CD4-positive, alpha-beta T cell treated with Interleukin-10 for 1 hour (primary cell): Measurements from ENCODE around the gene RBM38.
"Not testable (repeated sequence)": the region's sequence is repeated elsewhere in the genome, so short reads cannot be mapped to it uniquely, and the experiment has no call there.

ENCODE experiments used
- DNase-seq: peaks from one replicate; pipeline ENCODE4 v3.0.0-alpha.2; 2020

Gene RBM38

DNA sequence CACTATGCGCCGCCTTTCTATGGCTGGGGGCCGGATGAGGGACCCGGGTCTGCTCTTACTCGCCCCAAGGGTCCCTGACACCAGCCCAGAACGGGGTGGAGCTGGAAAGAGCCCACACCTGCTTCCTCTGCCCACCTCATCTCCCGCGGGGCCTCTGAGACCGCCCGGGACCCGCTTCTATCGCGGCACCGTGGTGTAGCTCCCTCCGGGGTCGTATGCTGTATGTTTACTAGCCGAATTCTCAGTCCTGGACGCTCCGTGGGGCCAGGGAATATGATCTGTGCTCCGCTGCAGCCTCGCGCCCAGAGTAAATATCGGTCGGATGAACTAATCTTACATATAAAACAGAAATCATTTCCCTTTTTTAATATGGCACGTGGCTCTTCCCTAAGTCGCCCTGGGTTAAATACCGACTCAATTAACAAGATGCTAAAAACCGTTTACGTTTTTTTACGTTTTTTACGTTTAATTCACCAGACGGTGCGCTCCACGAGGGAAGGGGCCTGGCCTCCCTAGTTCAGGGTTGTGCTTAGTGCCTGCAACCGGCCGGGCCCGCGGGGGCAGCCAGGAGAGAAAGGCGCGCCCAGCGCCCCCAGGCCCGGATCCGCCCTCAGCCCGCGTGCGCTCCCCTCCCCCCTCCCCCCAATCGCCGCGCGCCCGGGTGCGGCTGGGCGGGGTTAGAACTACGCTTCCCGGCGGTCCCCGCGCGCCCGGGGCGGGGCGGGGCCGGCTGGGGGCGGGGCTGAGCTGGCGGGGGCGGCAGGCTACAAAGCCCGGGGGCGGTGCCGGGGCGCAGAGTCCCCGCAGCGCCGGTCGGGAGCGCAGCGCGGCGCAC is at the start of gene RBM38:
Gene RBM38 (plus strand): TSS at position 793 of the 835 bp plus-strand sequence. CDS start 186 bp downstream, outside the sequence.
- peak; percentile 74 for DNase-seq

DNA sequence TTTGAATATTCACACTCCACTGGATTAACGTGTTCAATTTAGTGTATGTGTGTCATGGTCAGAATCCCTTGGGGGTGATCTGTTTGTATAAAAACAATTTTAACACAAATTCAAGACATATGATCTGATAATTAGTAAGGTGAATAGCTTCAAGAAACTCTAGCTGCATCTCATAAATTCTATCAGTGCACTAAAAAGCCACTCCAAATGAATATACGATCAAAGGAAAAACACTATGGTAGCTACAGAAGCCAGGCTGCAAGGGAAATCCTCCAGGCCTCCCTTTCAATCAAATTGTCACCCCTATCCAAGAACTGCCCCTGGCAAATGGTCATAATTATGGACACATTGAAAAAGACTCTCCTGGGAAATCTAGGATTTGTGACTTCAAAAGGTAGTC is 49.5 kb upstream of the RBM38 start:
- no peak for DNase-seq

DNA sequence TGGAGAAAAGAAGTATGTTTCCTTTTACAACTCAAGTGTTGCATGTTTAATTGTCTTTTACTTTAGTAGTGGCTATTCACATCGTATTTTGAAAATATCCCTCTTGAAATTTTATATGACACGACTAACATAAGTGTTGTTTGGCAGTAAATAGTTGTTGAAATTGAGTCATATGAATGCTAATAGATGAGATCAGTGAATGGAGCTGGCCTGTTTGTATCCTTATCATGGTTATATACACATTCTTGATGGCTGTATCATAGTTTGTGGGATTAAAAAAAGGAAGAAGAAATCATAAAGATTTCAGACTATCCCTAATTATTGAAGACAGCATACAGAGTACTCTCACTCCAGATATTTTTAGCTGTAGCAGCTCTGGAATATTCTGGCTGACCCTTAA is 48.4 kb upstream of the RBM38 start:
- no peak for DNase-seq

DNA sequence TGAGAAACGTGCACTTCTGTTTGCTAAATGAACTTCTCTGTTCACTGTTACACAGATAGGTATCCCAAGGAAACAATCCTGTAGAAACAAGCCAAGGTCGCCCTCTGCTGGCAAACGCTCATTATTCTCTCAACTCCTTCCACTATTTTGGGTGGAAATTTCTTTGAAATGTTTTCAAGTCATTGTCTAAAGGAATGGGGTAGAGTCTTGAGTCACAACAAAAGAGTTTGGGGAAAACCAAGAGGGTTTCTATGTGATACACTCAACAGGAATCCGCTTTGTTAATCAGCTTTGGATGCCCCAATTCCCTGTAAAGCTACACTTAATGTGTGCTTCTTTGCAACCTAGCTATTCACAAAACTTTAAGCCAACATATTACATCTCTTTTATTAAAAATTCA is 44.7 kb upstream of the RBM38 start:
- DNase-seq: peak; percentile 63

DNA sequence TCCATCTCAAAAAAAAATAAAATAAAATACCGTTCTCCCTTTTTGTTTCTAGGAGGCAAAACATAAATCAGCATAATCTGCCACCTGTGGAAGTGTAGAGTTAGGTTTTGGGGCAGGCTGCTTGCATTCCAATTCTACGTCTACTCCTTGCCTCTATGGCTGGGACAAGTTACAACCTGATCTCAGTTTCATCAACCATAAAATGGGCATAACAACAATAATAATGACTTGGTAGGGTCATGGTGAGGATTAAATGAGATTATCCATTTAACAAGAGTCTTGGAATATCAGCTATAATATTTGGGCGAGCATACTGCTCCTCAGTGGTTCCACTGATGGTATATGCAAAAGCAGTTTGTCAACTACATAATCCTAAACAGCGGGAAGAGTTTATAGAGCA is 43.8 kb upstream of the RBM38 start:
- DNase-seq: no peak

DNA sequence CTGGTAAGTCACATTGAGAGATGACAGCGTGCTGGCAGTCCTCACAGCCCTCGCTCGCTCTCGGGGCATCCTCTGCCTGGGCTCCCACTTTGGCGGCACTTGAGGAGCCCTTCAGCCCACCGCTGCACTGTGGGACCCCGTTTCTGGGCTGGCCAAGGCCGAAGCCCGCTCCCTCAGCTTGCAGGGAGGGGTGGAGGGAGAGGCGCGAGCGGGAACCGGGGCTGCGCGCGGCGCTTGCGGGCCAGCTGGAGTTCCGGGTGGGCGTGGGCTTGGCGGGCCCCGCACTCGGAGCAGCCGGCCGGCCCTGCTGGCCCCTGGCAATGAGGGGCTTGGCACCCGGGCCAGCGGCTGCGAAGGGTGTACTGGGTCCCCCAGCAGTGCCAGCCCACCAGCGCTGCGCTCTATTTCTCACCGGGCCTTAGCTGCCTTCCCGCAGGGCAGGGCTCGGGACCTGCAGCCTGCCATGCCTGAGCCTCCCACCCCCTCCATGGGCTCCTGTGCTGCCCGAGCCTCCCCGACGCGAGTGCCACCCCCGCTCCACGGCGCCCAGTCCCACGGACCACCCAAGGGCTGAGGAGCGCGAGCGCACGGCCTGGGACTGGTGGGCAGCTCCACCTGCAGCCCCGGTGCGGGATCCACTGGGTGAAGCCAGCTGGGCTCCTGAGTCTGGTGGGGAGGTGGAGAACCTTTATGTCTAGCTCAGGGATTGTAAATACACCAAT is 42.8 kb upstream of the RBM38 start:
- not testable (repeated sequence) for DNase-seq

DNA sequence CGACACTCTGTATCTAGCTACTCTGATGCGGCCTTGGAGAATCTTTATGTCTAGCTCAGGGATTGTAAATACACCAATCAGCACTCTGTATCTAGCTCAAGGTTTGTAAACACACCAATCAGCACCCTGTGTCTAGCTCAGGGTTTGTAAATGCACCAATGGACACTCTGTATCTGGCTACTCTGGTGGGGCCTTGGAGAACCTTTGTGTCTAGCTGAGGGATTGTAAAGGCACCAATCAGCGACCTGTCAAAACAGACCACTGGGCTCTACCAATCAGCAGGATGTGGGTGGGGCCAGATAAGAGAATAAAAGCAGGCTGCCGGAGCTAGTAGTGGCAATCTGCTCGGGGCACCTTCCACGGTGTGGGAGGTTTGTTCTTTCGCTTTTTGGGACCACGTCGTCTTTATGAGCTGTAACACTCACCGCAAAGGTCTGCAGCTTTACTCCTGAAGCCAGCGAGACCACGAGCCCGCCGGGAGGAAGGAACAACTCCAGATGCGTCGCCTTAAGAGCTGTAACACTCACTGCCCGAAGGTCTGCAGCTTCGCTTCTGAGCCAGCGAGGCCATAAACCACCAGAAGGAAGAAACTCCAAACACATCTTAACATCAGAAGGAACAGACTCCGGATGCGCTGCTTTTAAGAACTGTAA is 42.1 kb upstream of the RBM38 start:
- DNase-seq: peak; percentile 27

DNA sequence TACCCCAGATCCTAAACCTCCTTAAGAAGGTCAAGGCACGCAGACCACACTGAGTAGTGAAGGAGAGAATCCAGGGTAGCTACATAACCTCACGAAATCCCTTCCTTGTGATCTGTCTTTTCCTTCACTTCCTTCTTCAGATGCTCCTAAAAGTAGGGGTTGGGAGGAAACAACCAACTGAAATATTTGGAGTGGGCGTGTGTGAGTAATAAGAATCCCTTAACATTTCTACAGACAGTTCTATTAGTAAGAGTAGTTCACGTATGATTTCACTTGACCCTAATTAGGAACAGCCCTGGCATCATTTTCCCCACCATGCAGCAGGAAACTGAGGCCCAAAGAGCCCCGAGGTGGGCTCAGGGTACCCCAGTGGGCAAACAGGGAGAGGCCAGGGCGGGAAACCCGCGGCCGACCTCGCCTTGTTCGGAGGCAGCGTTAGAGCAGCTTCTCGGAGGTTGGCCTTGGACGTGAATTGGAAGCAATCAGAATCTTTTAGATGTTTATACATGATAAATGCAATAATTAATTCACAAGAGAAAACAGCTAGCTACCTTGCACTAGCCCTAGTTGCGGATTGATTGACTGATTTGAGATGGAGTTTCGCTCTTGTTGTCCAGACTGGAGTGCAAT is 41.0 kb upstream of the RBM38 start:
- DNase-seq: peak; percentile 16

DNA sequence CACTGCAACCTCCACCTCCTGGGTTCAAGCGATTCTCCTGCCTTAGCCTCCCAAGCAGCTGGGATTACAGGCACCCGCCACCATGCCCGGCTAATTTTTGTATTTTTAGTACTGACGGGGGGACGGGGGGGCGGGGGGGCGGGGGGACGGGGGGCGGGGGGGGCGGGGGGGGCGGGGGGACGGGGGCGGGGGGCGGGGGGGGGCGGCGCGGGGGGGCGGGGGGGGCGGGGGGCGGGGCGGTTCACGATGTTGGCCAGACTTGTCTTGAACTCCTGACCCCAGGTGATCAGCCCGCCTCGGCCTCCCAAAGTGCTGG is 40.5 kb upstream of the RBM38 start:
- not testable (repeated sequence) for DNase-seq

DNA sequence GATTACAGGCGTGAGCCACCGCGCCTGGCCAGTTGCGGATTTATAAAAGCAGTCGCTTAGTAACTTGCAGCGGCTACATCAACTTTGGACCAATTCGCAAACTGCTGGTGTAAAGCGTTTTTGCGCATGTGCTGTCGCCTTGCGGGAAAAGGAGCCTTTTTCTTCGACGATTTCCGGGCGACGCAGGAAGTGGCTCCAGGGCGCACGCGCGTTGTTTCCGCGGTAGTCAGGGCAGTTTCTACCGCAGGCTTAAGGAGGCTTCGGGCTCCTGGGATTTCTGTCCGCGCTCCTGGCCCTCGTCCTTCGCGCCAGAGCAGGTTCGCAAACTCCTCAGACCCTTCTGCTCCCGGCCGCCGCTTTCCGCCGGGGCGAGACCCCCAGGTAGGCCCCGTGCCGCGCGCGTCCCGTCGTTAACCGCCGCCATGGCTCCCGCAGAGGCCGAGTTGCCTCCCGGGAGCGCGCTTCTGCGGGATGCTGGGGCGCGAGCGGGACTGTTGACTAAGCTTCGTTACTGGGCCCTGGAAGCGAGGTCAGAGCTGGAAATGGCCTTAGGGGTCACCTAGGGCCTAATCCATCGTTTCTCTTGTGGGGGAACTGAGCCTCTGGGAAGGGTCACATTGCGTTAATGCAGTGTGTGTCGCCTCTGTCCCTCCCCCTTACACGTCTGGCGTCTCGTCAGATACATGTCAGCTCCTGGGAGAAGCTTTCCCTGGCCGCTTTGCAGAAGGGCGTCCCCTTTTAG is 40.0 kb upstream of the RBM38 start, which contains the start of gene RAE1:
Gene RAE1 (plus strand): TSS at position 214 of the 742 bp plus-strand sequence. CDS start 2,784 bp downstream, outside the sequence.
- peak; percentile 91 for DNase-seq

DNA sequence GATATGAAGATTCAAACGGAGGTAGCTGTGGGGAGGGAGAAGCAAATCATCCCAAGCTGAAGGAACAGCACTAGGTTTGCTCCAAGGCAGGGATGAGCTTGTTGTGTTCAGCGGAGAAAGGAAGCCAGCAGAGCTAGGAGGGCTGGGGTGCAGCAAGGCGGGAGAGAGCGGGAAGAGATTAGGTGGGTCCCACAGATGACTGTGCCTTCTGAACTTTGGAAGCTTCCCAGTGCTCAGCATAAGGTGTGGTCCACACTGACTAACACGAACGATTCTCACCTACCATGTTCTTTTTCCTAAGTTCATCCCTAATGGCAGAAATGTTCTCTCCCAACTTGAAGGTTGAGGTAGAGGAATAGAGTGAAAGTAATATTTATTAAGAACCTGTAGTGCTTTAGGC is 38.9 kb upstream of the RBM38 start:
- DNase-seq: no peak

DNA sequence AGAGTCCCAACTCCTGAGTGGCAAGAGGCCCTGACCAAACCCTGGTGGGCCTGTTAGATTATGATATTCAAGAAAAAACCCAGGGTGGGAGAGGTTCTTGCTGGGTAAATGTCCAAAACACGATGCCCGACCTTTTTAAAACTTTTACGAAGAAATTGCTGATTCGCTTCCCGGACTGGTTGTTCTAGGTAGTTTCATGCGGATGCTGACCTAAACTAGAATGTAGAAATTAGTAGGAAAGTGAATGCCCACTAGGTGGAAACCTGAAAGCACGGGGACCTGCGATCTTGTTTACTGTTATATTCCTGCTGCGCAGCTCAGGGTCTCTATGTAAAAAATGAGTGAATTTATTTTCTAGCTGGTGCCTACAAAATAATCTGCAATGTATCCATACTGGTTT is 37.8 kb upstream of the RBM38 start:
- DNase-seq: no peak

DNA sequence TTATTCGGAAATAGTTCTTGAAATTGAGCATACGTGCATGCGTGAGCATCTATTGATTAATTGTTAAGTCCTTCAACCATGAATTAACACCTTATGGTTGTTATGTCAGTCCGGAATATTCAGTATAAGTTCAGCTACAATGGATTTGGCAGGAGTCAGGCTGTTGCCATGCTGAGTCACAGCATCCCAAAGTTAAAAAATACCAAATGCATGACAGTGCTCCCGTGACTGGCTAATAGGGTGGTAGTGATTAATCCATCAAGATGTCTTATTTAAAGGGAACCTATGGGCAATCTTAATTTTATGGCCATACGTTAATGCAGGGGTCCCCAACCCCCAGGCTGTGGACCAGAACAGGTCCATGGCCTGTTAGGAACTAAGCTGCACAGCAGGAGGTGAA is 29.7 kb upstream of the RBM38 start:
- no peak for DNase-seq

DNA sequence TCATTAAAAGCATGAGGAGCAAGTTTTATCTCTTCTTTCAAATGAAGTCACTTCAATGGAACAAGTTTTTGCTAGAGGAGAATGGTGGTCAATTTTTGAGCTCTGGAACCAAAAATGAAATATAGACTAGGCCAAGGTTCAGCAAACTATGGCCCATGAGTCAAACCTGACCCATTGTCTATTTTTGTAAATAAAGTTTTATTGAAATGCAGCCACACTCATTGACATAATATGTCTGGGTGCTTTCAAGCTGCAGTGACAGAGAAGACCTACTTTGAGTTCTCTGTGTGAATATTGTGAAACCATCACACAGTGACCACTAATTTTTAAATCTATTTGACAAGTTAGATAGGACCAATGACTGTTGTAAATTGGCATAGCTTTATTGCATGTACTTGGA is 26.7 kb upstream of the RBM38 start:
- DNase-seq: no peak

DNA sequence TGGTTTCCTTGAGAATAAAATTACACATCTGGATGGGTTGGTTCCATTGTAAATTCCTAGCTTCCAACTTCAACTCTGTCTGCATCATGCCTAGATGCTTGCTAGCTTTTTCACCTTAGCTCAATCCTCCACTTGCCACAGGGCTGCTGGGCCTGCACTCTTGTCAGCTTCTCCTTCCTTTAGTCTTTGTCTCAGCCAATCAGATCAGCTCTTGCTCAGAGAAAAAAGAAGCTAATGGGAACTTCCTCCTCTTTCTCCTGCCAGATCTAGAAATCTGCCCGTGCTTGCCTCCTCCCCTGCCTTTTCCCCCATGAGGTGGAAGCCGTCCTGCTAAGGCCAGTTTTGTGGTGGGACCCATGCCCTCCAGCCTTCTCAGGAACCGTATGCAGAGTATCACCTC is 21.6 kb upstream of the RBM38 start:
- DNase-seq: no peak

DNA sequence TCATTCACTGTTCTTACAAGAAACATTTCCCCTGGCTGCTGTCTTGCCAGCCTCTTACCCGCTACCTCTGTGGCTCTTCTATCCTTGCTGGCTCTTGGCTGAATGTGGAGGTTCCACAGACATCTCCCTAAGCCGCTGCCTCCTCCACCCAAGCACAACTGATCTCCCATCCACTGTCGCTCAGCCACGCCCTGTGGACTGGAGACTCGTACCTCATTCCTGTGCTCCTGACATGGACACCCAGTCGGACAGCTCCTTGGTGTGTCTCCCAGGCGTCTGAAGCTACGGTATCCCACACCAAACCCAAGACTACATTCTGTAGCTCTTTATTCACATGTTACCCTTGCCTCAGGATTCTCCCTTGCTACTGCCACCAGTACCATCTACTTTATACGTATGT is 20.9 kb upstream of the RBM38 start:
- DNase-seq: no peak

DNA sequence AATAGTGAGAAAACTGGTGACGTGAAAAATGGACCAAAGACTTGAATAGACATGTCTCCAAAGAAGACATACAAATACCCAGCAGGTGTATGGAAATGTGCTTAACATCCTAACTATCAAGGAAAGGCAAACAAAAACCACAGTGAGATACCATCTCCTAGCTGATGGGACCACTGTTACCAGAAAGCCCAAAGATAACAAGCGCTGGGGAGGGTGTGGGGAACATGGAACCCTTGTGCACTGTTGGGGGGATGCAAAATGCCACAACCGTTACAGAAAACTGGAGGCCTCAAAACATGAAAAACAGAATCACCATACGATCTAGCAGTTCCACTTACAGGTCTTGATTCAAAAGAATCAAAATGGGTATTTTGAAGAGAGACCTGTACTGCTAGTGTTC is 19.8 kb upstream of the RBM38 start:
- DNase-seq: no peak

DNA sequence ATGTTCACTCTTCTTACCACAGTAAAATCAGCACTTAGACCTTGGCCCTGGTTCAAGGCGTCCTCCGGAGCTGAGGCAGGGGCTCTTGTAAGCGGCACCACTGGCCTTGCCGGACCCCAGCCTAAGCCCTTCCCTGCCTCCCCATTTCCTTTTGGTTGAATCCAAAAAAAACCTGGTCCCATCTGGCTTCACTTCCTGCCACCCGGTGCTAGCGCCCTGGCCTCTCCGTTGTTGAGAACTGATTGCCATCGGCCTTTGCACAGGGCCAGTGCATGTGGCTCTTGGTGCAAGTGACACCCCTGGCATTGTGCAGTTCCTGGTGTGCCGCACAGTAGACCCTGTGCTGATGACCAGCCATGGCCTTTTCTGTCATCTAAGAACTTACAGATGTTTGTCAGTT is 19.0 kb upstream of the RBM38 start:
- DNase-seq: no peak

DNA sequence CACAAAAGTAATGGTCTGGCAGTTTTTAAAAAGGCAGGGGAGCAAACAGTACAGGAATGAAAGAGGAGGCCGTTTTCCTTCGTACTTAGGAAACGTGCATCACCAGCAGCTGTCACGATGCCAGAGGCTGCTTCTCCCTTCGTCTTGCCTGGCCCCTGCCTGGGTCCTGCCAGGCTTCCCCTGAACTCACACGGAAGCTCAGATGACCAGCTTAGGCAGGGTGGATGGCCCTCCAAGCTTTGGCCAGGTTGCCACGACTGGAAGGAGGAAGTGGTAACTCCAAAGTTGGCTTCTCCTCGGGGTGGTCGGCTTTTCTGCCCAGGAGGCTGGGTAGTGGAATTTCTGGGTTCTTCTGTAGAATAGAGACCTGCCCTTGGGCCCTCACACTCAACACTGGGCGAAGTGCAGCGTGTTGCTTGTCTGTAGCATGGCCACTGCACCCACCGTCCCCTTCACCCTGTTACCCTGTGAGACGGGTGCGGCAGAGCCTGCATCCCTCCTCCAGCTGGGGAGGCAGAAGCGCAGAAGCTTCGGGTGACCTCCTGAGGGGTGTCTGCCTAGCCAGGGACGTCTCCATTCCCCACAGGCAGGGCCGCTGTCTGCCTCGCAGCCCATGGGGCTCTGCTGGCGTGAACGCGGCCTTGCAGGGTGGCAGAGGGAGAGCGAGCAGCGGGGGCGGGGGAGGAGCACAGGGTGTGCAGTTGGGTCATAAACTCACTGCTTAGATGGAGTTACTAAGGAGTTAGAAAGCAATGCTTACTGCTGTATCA is 18.4 kb upstream of the RBM38 start:
- no peak for DNase-seq

DNA sequence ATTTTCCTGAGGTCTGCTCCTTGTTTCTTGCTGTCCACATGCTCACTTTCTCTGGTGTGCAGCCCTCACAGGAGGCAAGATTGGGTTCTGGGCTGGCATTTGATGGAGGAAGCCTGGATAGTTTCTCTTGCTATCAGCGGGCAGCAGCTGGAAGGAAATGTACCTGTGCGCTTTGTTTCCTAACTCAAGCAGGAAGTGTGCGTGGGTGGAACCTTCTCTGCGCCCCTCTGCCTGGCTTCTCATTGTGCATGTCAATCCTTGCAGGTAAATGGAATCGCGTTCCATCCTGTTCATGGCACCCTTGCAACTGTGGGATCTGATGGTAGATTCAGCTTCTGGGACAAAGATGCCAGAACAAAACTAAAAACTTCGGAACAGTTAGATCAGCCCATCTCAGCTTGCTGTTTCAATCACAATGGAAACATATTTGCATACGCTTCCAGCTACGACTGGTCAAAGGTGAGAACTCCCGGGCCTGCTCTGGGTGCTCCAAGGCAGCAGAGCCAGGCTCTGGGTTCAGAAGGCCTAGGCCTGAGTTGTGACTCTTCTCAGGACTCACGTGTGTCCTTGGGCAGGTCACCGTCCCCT is 16.8 kb upstream of the RBM38 start:
- DNase-seq: no peak

DNA sequence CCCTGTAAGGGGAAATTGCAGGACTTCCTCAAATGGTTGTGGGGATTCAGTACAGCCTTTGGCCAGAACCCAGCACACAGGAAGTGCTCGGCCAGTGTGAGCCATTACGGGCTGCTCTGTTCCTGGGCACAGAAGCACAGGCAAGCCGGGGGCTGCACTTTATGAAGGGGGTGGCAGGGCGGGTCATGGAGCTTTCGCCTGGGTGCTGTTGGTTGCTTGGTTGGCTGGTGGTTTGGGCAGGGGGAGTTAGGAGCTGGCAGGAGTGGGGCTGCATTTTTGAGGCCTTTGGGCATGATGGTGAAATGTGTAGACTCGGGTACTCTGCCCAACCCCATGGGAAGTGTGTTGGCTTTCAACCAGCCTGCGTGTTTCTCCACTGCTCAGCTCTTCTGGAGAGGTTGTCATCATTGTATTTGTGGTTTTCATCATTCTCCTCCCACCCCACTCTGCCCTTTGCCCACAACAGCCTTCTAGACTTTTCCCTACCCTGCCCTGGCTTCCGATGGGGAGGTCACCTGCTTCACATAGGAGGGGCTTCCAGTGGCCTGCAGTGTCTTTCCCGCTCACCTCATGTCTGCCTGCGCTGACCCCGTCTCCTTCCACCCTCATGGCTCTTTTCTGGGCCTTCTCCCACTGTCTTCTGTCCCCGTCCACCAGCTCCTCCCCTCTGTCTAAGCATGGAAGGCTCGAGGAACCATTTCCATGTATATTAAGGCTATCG is 16.1 kb upstream of the RBM38 start:
- no peak for DNase-seq
